NAMALWA (cell line): ENCODE results near the gene SLC25A1.

Source experiments
- DNase-seq: peaks from one replicate; pipeline ENCODE4 v3.0.0-alpha.2; 2015; ENCODE audit warnings: low spot score

SLC25A1 gene

GRCh38 chr22:19137384-19138216 lies 40.9 kb downstream of the SLC25A1 start:
- DNase-seq: no peak

- no peak for DNase-seq
Observed at GRCh38 chr22:19136915-19137314, 41.6 kb downstream of the SLC25A1 start.

- no peak for DNase-seq
Observed at GRCh38 chr22:19134874-19135273, 43.7 kb downstream of the SLC25A1 start.

- DNase-seq: no peak
Observed at GRCh38 chr22:19134176-19134831, 44.2 kb downstream of the SLC25A1 start.

GRCh38 chr22:19133561-19133960 lies 45.0 kb downstream of the SLC25A1 start:
- DNase-seq: no peak

GRCh38 chr22:19132693-19133400 lies 45.7 kb downstream of the SLC25A1 start:
- DNase-seq: no peak

GRCh38 chr22:19132153-19132552 lies 46.4 kb downstream of the SLC25A1 start:
- no peak for DNase-seq

- no peak for DNase-seq
Observed at GRCh38 chr22:19131685-19132015, 46.9 kb downstream of the SLC25A1 start.

GRCh38 chr22:19130959-19131684 lies 47.4 kb downstream of the SLC25A1 start, which contains the start of gene TSSK2:
Gene TSSK2, plus strand, starts transcription at chr22:19131308. Its CDS starts 92 bp downstream, at chr22:19131400.
- no peak for DNase-seq

GRCh38 chr22:19129871-19130270 lies 48.7 kb downstream of the SLC25A1 start:
- no peak for DNase-seq

GRCh38 chr22:19128946-19129727 lies 49.4 kb downstream of the SLC25A1 start:
- DNase-seq: no peak

- no peak for DNase-seq
Observed at GRCh38 chr22:19128009-19128401, 50.5 kb downstream of the SLC25A1 start.

GRCh38 chr22:19127329-19128008 lies 51.1 kb downstream of the SLC25A1 start:
- no peak for DNase-seq

GRCh38 chr22:19126309-19127273 lies 51.9 kb downstream of the SLC25A1 start:
- no peak for DNase-seq
